Memory B cell (primary cell): ENCODE results near the gene TTC1.
"Not testable (repeated sequence)": the region's sequence is repeated elsewhere in the genome, so short reads cannot be mapped to it uniquely, and the experiment has no call there.

Experiments
- ATAC-seq: fragments of 150-1000 bp; cut with Tn5 transposase; 2 replicates; pipeline ENCODE4 v1.10.0; 2021; ENCODE audit warnings: low read depth, mild to moderate bottlenecking, moderate library complexity
- DNase-seq, 2 donors: peaks; one replicate each; pipeline ENCODE4 v3.0.0; 2022; ENCODE audit warnings: low spot score in 2 of 2
- H3K27ac Mint-ChIP-seq: one replicate; pipeline ENCODE4 v1.8.0; 2022; ENCODE audit warnings: mild to moderate bottlenecking, moderate library complexity, mixed read lengths
- H3K27me3 Mint-ChIP-seq: one replicate; pipeline ENCODE4 v1.8.0; 2022; ENCODE audit warnings: mixed read lengths
- H3K36me3 Mint-ChIP-seq: one replicate; pipeline ENCODE4 v1.8.0; 2022; ENCODE audit warnings: mild to moderate bottlenecking, mixed read lengths
- H3K4me1 Mint-ChIP-seq: one replicate; pipeline ENCODE4 v1.8.0; 2022; ENCODE audit warnings: mixed read lengths
- H3K4me3 Mint-ChIP-seq: one replicate; pipeline ENCODE4 v1.8.0; 2022; ENCODE audit warnings: mild to moderate bottlenecking, moderate library complexity, mixed read lengths
- H3K9me3 Mint-ChIP-seq: one replicate; pipeline ENCODE4 v1.8.0; 2022; ENCODE audit warnings: mixed read lengths

TTC1 gene

GRCh38 chr5:159978358-159978757, 30.6 kb upstream of the TTC1 start:
- Mint-ChIP-seq H3K27ac (no peak overlapping the region), H3K36me3 (no peaks in the 10 kb centered on the region), H3K9me3 (no peaks in the 10 kb centered on the region), H3K4me3 (no peak overlapping the region), H3K4me1 (no peaks in the 10 kb centered on the region), H3K27me3 (peaks cover 15% of the 10 kb centered on the region)
- ATAC-seq, result no peak
- DNase-seq, result no peak

- H3K4me1 Mint-ChIP-seq, result no peaks in the 10 kb centered on the region
- no peak overlapping the region for H3K4me3 Mint-ChIP-seq
- no peak overlapping the region for H3K27ac Mint-ChIP-seq
- H3K9me3 Mint-ChIP-seq, result no peaks in the 10 kb centered on the region
- H3K27me3 Mint-ChIP-seq, result peaks cover 11% of the 10 kb centered on the region
- ATAC-seq (no peak), DNase-seq (no peak)
- no peaks in the 10 kb centered on the region for H3K36me3 Mint-ChIP-seq
Observed at GRCh38 chr5:159982421-159983173, 26.3 kb upstream of the TTC1 start.

- peak overlapping the region; percentile 86 for H3K27ac Mint-ChIP-seq
- no peaks in the 10 kb centered on the region for H3K4me1 Mint-ChIP-seq
- DNase-seq, result peak; percentile 76 to 79
- peaks cover 10% of the 10 kb centered on the region for H3K27me3 Mint-ChIP-seq
- peak; percentile 88 for ATAC-seq
- H3K36me3 Mint-ChIP-seq, result no peaks in the 10 kb centered on the region
- H3K9me3 Mint-ChIP-seq, result no peaks in the 10 kb centered on the region
- H3K4me3 Mint-ChIP-seq, result peak overlapping the region; percentile 79
Observed at GRCh38 chr5:159987031-159987674, 21.8 kb upstream of the TTC1 start.

- H3K4me3 Mint-ChIP-seq, result no peak overlapping the region
- H3K27me3 Mint-ChIP-seq, result peaks cover 7% of the 10 kb centered on the region
- ATAC-seq (no peak), DNase-seq (no peak)
- H3K27ac Mint-ChIP-seq, result no peak overlapping the region
- H3K4me1 Mint-ChIP-seq, result no peaks in the 10 kb centered on the region
- H3K36me3 Mint-ChIP-seq, result no peaks in the 10 kb centered on the region
- H3K9me3 Mint-ChIP-seq, result no peaks in the 10 kb centered on the region
Observed at GRCh38 chr5:159990506-159990905, 18.4 kb upstream of the TTC1 start.

- DNase-seq (no peak), ATAC-seq (no peak)
- Mint-ChIP-seq H3K27ac (no peak overlapping the region), H3K27me3 (peaks cover 7% of the 10 kb centered on the region), H3K36me3 (no peaks in the 10 kb centered on the region), H3K4me1 (no peaks in the 10 kb centered on the region), H3K4me3 (no peak overlapping the region), H3K9me3 (no peaks in the 10 kb centered on the region)
Observed at GRCh38 chr5:159992566-159992965, 16.4 kb upstream of the TTC1 start.

GRCh38 chr5:159993194-159993593, 15.7 kb upstream of the TTC1 start:
- H3K9me3 Mint-ChIP-seq, result no peaks in the 10 kb centered on the region
- H3K27ac Mint-ChIP-seq, result no peak overlapping the region
- H3K4me1 Mint-ChIP-seq, result no peaks in the 10 kb centered on the region
- H3K36me3 Mint-ChIP-seq, result no peaks in the 10 kb centered on the region
- ATAC-seq (no peak), DNase-seq (no peak)
- peaks cover 7% of the 10 kb centered on the region for H3K27me3 Mint-ChIP-seq
- H3K4me3 Mint-ChIP-seq, result no peak overlapping the region

- no peak overlapping the region for H3K4me3 Mint-ChIP-seq
- H3K27me3 Mint-ChIP-seq, result peaks cover 7% of the 10 kb centered on the region
- no peaks in the 10 kb centered on the region for H3K9me3 Mint-ChIP-seq
- H3K36me3 Mint-ChIP-seq, result no peaks in the 10 kb centered on the region
- DNase-seq (no peak), ATAC-seq (no peak)
- no peaks in the 10 kb centered on the region for H3K4me1 Mint-ChIP-seq
- no peak overlapping the region for H3K27ac Mint-ChIP-seq
Observed at GRCh38 chr5:159995907-159996306, 13.0 kb upstream of the TTC1 start.

- Mint-ChIP-seq H3K36me3 (no peaks in the 10 kb centered on the region), H3K27ac (no peak overlapping the region), H3K9me3 (no peaks in the 10 kb centered on the region), H3K4me1 (no peaks in the 10 kb centered on the region), H3K4me3 (no peak overlapping the region), H3K27me3 (peaks cover 8% of the 10 kb centered on the region)
- no peak for ATAC-seq
- no peak for DNase-seq
Observed at GRCh38 chr5:160001457-160001856, 7.5 kb upstream of the TTC1 start.

GRCh38 chr5:160007514-160007913, 1.4 kb upstream of the TTC1 start:
- H3K4me1 Mint-ChIP-seq, result peaks cover 22% of the 10 kb centered on the region
- H3K9me3 Mint-ChIP-seq, result no peaks in the 10 kb centered on the region
- DNase-seq (no peak), ATAC-seq (no peak)
- H3K27ac Mint-ChIP-seq, result no peak overlapping the region
- H3K27me3 Mint-ChIP-seq, result peaks cover 3% of the 10 kb centered on the region
- H3K4me3 Mint-ChIP-seq, result no peak overlapping the region
- peaks cover 3% of the 10 kb centered on the region for H3K36me3 Mint-ChIP-seq

- H3K9me3 Mint-ChIP-seq, DNase-seq, ATAC-seq, H3K36me3 Mint-ChIP-seq, H3K27me3 Mint-ChIP-seq: not testable (repeated sequence)
- Mint-ChIP-seq H3K27ac (peak overlapping the region; percentile 96), H3K4me1 (peaks cover 22% of the 10 kb centered on the region), H3K4me3 (peak overlapping the region; percentile 8)
Observed at GRCh38 chr5:160008529-160008876, 436 bp upstream of the TTC1 start.

GRCh38 chr5:160009591-160009989, 651 bp downstream of the TTC1 start:
- DNase-seq (no peak), ATAC-seq (no peak)
- peak overlapping the region; percentile 92 for H3K4me3 Mint-ChIP-seq

GRCh38 chr5:160011471-160011870, 2.5 kb downstream of the TTC1 start:
- no peaks in the 10 kb centered on the region for H3K27me3 Mint-ChIP-seq
- peaks cover 25% of the 10 kb centered on the region for H3K4me1 Mint-ChIP-seq
- no peaks in the 10 kb centered on the region for H3K9me3 Mint-ChIP-seq
- no peak for DNase-seq
- H3K36me3 Mint-ChIP-seq, result peaks cover 7% of the 10 kb centered on the region
- ATAC-seq, result no peak
- H3K4me3 Mint-ChIP-seq, result no peak overlapping the region
- peak overlapping the region; percentile 35 for H3K27ac Mint-ChIP-seq

More at GRCh38 chr5:160009591-160009989, 651 bp downstream of the TTC1 start:
- peak overlapping the region; percentile 96 for H3K27ac Mint-ChIP-seq
- peaks cover 5% of the 10 kb centered on the region for H3K36me3 Mint-ChIP-seq
- no peaks in the 10 kb centered on the region for H3K9me3 Mint-ChIP-seq
- no peaks in the 10 kb centered on the region for H3K27me3 Mint-ChIP-seq
- peaks cover 22% of the 10 kb centered on the region for H3K4me1 Mint-ChIP-seq

GRCh38 chr5:160014197-160014596, 5.3 kb downstream of the TTC1 start:
- Mint-ChIP-seq H3K4me1 (peaks cover 23% of the 10 kb centered on the region), H3K36me3 (peaks cover 13% of the 10 kb centered on the region)
- H3K27me3 Mint-ChIP-seq, H3K27ac Mint-ChIP-seq, DNase-seq, H3K4me3 Mint-ChIP-seq, H3K9me3 Mint-ChIP-seq, ATAC-seq: not testable (repeated sequence)

- H3K36me3 Mint-ChIP-seq, result peaks cover 19% of the 10 kb centered on the region
- ATAC-seq (no peak), DNase-seq (no peak)
- H3K9me3 Mint-ChIP-seq, result no peaks in the 10 kb centered on the region
- peak overlapping the region; percentile 4 for H3K27ac Mint-ChIP-seq
- H3K4me1 Mint-ChIP-seq, result peaks cover 16% of the 10 kb centered on the region
- no peaks in the 10 kb centered on the region for H3K27me3 Mint-ChIP-seq
- H3K4me3 Mint-ChIP-seq, result no peak overlapping the region
Observed at GRCh38 chr5:160018945-160019625, 10.1 kb downstream of the TTC1 start.
